Breast epithelium (tissue), 4 donors: ENCODE measurements around the gene VGF. TPM values are rescaled to one million over a fixed set of nuclear protein-coding genes. Genes with fewer than 3 reads are reported as not detected.

Source experiments
- DNase-seq, 2 donors: peaks; one replicate each; pipeline ENCODE4 v3.0.0-alpha.2; 2019; ENCODE audit warnings: low spot score in 2 of 2
- H3K27ac ChIP-seq, 2 donors: fragments of 200-600 bp; sonication (generic) in 1 of 2; one replicate each; pipeline ENCODE4 v1.5.1; 2016 to 2019; ENCODE audit warnings: mild to moderate bottlenecking in 1 of 2
- H3K27me3 ChIP-seq, 2 donors: fragments of 200-600 bp; sonication (generic) in 1 of 2; one replicate each; pipeline versions ENCODE4 v1.5.1 to v1.6.0; 2017 to 2019; ENCODE audit warnings: control low read depth in 1 of 2, mild to moderate bottlenecking in 1 of 2
- H3K36me3 ChIP-seq: fragments of 200-600 bp; one replicate; pipeline ENCODE4 v1.5.1; 2019
- H3K4me1 ChIP-seq, 2 donors: fragments of 200-600 bp; sonication (generic); one replicate each; pipeline ENCODE4 v1.5.1; 2016 to 2019; ENCODE audit warnings: control low read depth in 1 of 2
- H3K4me3 ChIP-seq, 3 donors: fragments of 200-600 bp; sonication (generic); 1 replicate in 2 of 3; 2 replicates in 1 of 3; pipeline ENCODE4 v1.5.1; 2016 to 2019; ENCODE audit warnings: mild to moderate bottlenecking in 3 of 3, moderate library complexity in 2 of 3
- H3K9me3 ChIP-seq, 2 donors: fragments of 200-600 bp; sonication (generic) in 1 of 2; one replicate each; pipeline ENCODE4 v1.5.1; 2016 to 2019; ENCODE audit warnings: control low read depth in 1 of 2
- POLR2A ChIP-seq: fragments of 450-650 bp; IDR thresholded peaks from one replicate; pipeline ENCODE4 v1.6.1; 2016; ENCODE audit warnings: antibody characterized with exemption, mild to moderate bottlenecking, moderate library complexity
- POLR2AphosphoS5 ChIP-seq, 3 donors: sonication (generic); formaldehyde crosslinking; IDR thresholded peaks; one replicate each; pipeline ENCODE4 v1.6.1; 2017; ENCODE audit warnings: antibody characterized with exemption in 3 of 3
- intact Hi-C: fragments of 100-400 bp; cut with DNase I; formaldehyde crosslinking; loops from one replicate; pipeline ENCODE4 v1.15.1; 2023; ENCODE audit warnings: low total_unique reads
- total RNA-seq, 3 donors: library from RNA; depleted of rRNA; stranded (reverse); fragments of >200 nt; gene quantifications; one replicate each; pipeline ENCODE4 v1.1.0, GENCODE V29; 2016
- TF ChIP-seq, protein P1 (sequence below), 3 donors: fragments of 450-650 bp; IDR thresholded peaks; one replicate each; pipeline ENCODE4 v1.5.1; 2016 to 2017; ENCODE audit warnings: antibody characterized with exemption in 3 of 3, mild to moderate bottlenecking in 3 of 3, moderate library complexity in 3 of 3

Gene VGF
- total RNA-seq, 3 donors from 2014 or later: 0.16 TPM; not detected in 2

DNA sequence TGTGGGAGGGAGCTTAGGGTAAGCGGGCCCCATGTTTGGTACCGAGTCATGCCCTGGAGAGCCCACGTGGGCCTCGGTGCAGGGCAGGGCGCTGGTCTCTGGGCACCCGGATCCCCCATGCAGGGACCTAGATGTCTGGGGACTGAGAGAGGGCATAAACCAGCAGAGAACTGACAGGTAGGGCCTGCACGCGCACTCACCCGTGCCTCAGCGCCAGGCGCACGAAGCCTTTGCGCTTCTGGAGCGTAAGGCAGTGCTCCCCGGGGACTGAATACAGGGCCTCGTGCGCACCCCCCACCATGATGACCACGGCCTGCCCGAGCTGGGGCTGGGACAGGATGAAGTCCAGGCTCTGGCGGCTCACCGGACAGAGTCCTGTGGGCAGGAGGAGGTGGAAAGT, 32.6 kb upstream of the VGF start:
- intact Hi-C loops: no loop called here
- Histone ChIP-seq H3K36me3 (no peaks in the 10 kb centered on the region), H3K27ac (no peak overlapping the region), H3K9me3 (no peaks in the 10 kb centered on the region), H3K27me3 (peaks cover 0 to 40% of the 10 kb centered on the region in 2 donors), H3K4me3 (no peak overlapping the region), H3K4me1 (no peaks in the 10 kb centered on the region)
- TF ChIP-seq, protein P1, sequence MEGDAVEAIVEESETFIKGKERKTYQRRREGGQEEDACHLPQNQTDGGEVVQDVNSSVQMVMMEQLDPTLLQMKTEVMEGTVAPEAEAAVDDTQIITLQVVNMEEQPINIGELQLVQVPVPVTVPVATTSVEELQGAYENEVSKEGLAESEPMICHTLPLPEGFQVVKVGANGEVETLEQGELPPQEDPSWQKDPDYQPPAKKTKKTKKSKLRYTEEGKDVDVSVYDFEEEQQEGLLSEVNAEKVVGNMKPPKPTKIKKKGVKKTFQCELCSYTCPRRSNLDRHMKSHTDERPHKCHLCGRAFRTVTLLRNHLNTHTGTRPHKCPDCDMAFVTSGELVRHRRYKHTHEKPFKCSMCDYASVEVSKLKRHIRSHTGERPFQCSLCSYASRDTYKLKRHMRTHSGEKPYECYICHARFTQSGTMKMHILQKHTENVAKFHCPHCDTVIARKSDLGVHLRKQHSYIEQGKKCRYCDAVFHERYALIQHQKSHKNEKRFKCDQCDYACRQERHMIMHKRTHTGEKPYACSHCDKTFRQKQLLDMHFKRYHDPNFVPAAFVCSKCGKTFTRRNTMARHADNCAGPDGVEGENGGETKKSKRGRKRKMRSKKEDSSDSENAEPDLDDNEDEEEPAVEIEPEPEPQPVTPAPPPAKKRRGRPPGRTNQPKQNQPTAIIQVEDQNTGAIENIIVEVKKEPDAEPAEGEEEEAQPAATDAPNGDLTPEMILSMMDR (IDR thresholded peaks at IDR 0.05): no peak
- no peak for TF ChIP-seq POLR2AphosphoS5 (IDR thresholded peaks at IDR 0.05)
- no peak for TF ChIP-seq POLR2A
- DNase-seq: no peak

DNA sequence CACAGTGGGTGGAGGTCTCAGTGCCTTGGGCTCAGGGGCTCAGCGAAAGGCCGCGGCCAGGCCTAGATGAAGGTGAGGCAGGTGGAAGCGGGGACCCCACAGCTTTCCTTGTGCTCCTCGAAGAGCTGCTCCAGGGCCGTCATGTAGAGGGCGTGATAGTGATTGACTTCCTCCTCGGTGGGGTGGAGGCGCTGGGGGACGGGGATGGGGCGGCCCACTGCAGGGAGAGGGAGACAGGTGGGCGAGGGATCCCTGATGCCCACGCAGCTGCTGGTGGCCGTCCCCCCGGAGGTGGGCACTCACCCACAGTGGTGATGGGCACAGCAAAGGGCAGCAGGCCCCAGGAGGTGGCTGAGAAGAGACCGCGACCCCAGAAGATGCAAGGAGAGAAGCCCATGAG, 30.5 kb upstream of the VGF start:
- Histone ChIP-seq H3K4me3 (no peak overlapping the region), H3K27me3 (peaks cover 0 to 20% of the 10 kb centered on the region in 2 donors), H3K36me3 (no peaks in the 10 kb centered on the region), H3K27ac (no peak overlapping the region), H3K9me3 (no peaks in the 10 kb centered on the region), H3K4me1 (no peaks in the 10 kb centered on the region)
- no peak for DNase-seq
- TF ChIP-seq, protein P1 (IDR thresholded peaks at IDR 0.05): no peak
- TF ChIP-seq POLR2AphosphoS5 (IDR thresholded peaks at IDR 0.05): no peak
- no peak for TF ChIP-seq POLR2A
- intact Hi-C loops: no loop called here

DNA sequence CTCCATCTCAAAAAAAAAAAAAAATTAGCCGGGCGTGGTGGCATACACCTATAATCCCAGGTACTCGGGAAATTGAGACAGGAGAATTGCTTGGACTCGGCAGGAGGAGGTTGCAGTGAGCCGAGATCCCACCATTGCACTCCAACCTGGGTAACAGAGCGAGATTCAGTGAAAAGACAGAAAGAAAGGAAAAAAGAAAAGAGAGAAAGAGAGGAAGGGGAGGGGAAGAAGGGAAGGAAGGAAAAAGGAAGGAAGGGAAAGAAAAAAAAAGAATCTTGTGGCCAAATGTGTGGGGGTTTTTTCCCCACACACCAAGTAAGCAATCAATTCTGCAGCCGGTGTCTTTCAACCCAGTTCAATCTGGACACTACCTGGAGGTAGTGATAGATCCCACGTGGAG, 23.7 kb upstream of the VGF start:
- intact Hi-C loops: no loop called here
- DNase-seq: no peak
- H3K9me3 ChIP-seq: no peaks in the 10 kb centered on the region
- H3K4me3 ChIP-seq: no peak overlapping the region
- H3K27me3 ChIP-seq: no peaks in the 10 kb centered on the region
- H3K4me1 ChIP-seq: no peaks in the 10 kb centered on the region
- H3K36me3 ChIP-seq: no peaks in the 10 kb centered on the region
- no peak overlapping the region for H3K27ac ChIP-seq
- TF ChIP-seq, protein P1 (IDR thresholded peaks at IDR 0.05): no peak
- no peak for TF ChIP-seq POLR2A
- no peak for TF ChIP-seq POLR2AphosphoS5 (IDR thresholded peaks at IDR 0.05)

GRCh38 chr7:101186844-101187428, 21.6 kb upstream of the VGF start:
- no peak for TF ChIP-seq POLR2A
- TF ChIP-seq, protein P1 (IDR thresholded peaks at IDR 0.05): no peak
- TF ChIP-seq POLR2AphosphoS5 (IDR thresholded peaks at IDR 0.05): no peak
- Histone ChIP-seq H3K4me3 (no peak overlapping the region), H3K4me1 (no peaks in the 10 kb centered on the region)

DNA sequence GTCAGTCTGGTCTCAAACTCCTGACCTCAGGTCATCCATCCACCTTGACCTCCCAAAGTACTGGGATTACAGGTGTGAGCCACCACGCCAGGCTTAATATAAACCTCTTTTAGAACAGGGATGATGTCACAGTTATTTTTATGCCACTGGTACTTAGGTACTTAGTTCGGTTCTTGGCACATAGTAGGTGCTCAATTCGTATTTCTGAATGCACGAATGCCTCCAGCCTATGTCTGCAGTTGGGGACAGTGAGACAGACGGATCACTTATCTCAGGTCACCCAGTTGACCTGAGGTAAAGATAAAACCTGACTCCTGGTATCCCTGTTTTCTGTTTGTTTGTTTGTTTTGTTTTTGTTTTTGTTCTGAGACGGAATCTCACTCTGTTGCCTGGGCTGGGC, 20.8 kb upstream of the VGF start:
- TF ChIP-seq, protein P1 (IDR thresholded peaks at IDR 0.05): no peak
- TF ChIP-seq POLR2A: no peak
- TF ChIP-seq POLR2AphosphoS5 (IDR thresholded peaks at IDR 0.05): no peak
- Histone ChIP-seq H3K4me1 (no peaks in the 10 kb centered on the region), H3K27me3 (peaks cover 0 to 7% of the 10 kb centered on the region in 2 donors), H3K4me3 (no peak overlapping the region), H3K36me3 (no peaks in the 10 kb centered on the region), H3K27ac (no peak overlapping the region), H3K9me3 (no peaks in the 10 kb centered on the region)
- no peak for DNase-seq
- intact Hi-C loops: no loop called here

More at GRCh38 chr7:101186844-101187428, 21.6 kb upstream of the VGF start:
- Histone ChIP-seq H3K27me3 (peaks cover 0 to 3% of the 10 kb centered on the region in 2 donors), H3K9me3 (no peaks in the 10 kb centered on the region), H3K36me3 (no peaks in the 10 kb centered on the region), H3K27ac (no peak overlapping the region)
- DNase-seq: no peak
- intact Hi-C loops: no loop called here
